Measurements from ENCODE around the gene WAC.

GRCh38 chr10:28577506-28577905 is 44.6 kb downstream of the WAC start:
- TF ChIP-seq, protein P1, sequence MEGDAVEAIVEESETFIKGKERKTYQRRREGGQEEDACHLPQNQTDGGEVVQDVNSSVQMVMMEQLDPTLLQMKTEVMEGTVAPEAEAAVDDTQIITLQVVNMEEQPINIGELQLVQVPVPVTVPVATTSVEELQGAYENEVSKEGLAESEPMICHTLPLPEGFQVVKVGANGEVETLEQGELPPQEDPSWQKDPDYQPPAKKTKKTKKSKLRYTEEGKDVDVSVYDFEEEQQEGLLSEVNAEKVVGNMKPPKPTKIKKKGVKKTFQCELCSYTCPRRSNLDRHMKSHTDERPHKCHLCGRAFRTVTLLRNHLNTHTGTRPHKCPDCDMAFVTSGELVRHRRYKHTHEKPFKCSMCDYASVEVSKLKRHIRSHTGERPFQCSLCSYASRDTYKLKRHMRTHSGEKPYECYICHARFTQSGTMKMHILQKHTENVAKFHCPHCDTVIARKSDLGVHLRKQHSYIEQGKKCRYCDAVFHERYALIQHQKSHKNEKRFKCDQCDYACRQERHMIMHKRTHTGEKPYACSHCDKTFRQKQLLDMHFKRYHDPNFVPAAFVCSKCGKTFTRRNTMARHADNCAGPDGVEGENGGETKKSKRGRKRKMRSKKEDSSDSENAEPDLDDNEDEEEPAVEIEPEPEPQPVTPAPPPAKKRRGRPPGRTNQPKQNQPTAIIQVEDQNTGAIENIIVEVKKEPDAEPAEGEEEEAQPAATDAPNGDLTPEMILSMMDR (conservative IDR thresholded peaks at IDR 0.05): no peak
- TF ChIP-seq EZH2 (IDR thresholded peaks at IDR 0.05; ENCODE audit: low read depth): no peak

Measured in PC-9 (cell line).